Measurements from ENCODE around the gene CREM.

- TF ChIP-seq CTCF (IDR thresholded peaks at IDR 0.05; ENCODE audit: low read depth, low read length) (no peak), POLR2A (IDR thresholded peaks at IDR 0.05; ENCODE audit: extremely low read depth, insufficient read length) (no peak)
Observed at GRCh38 chr10:35092851-35093250, 33.8 kb upstream of the CREM start.

Measured in NB4 (cell line).